GM12878 (cell line): ENCODE data around the gene KCNQ1. TPM values are rescaled to one million over a fixed set of nuclear protein-coding genes. Genes with fewer than 3 reads are reported as not detected.

Experiments
- ATAC-seq: fragments of 200-7000 bp; cut with Tn5 transposase; 3 replicates; pipeline ENCODE4 v1.9.1; 2020; ENCODE audit warnings: mild to moderate bottlenecking, moderate library complexity
- BruUV-seq: library from RNA; stranded (reverse); fragments of 400-500 nt; replicated peaks from 2 replicates; lab custom pipeline; 2021; lab: Mats Ljungman, UMichigan
- CTCF ChIA-PET: fragments of 300-600 bp; sonication (Branson Sonifier 250); formaldehyde crosslinking; extraction: SDS; loops from one replicate; lab custom pipeline; 2021; ENCODE audit warnings: inconsistent platforms; lab: Yijun Ruan, JAX
- POLR2A ChIA-PET: fragments of 350-600 bp; formaldehyde crosslinking; extraction: SDS; loops from one replicate; lab custom pipeline; 2021; ENCODE audit warnings: inconsistent platforms; lab: Charles Lee
- RAD21 ChIA-PET: fragments of 300-600 bp; sonication (Branson Sonifier 250); formaldehyde crosslinking; loops from one replicate; lab custom pipeline; 2023; ENCODE audit warnings: antibody characterized with exemption; ENCODE audit not compliant: unreplicated experiment; lab: Charles Lee
- SMC1A ChIA-PET: fragments of 300-600 bp; sonication (Branson Sonifier 250); formaldehyde crosslinking; loops from one replicate; lab custom pipeline; 2023; ENCODE audit not compliant: unreplicated experiment, uncharacterized antibody; lab: Charles Lee
- DNase-seq: peaks from one replicate; pipeline ENCODE4 v3.0.0-alpha.2; 2011; ENCODE audit warnings: low read depth, low spot score
- FAIRE-seq: peaks from 3 replicates; lab custom pipeline; 2011; peaks lifted over from hg19 to GRCh38; lab: Jason Lieb, UNC
- H2AFZ ChIP-seq: 2 replicates; pipeline ENCODE4 v1.6.0; 2011; ENCODE audit warnings: low read depth, low read length, control low read depth; ENCODE audit not compliant: control insufficient read depth
- H3K27ac ChIP-seq: 2 replicates; pipeline ENCODE4 v1.5.1; 2011; ENCODE audit warnings: control low read depth; ENCODE audit not compliant: control insufficient read depth, insufficient read depth
- H3K27me3 ChIP-seq, 2 experiments: replicated peaks in 1 of 2; 2 replicates each; pipeline versions ENCODE4 v1.6.0 to v1.6.1; 2011; ENCODE audit warnings: low read length in 1 of 2; ENCODE audit not compliant: control insufficient read depth in 2 of 2, insufficient read depth in 2 of 2
- H3K36me3 ChIP-seq, 2 experiments: 2 replicates each; pipeline ENCODE4 v1.5.1; 2011; ENCODE audit warnings: low read length in 1 of 2; ENCODE audit not compliant: control insufficient read depth in 2 of 2, insufficient read depth in 2 of 2
- H3K4me1 ChIP-seq: 2 replicates; pipeline ENCODE4 v1.6.1; 2011; ENCODE audit warnings: mild to moderate bottlenecking, low read length, moderate library complexity, mixed read lengths; ENCODE audit not compliant: control insufficient read depth, insufficient read depth
- H3K4me2 ChIP-seq: 2 replicates; pipeline ENCODE4 v1.6.0; 2011; ENCODE audit warnings: control low read depth; ENCODE audit not compliant: control insufficient read depth, insufficient read depth
- H3K4me3 ChIP-seq: fragments of 200-600 bp; sonication (generic); 2 replicates; pipeline ENCODE4 v1.5.1; 2016
- H3K79me2 ChIP-seq: 2 replicates; pipeline ENCODE4 v1.6.0; 2011; ENCODE audit warnings: low read length; ENCODE audit not compliant: control insufficient read depth, insufficient read depth
- H3K9ac ChIP-seq: 2 replicates; pipeline ENCODE4 v1.8.0; 2011; ENCODE audit warnings: low read length, control low read depth, mixed read lengths; ENCODE audit not compliant: control insufficient read depth, insufficient read depth
- H3K9me3 ChIP-seq: replicated peaks from 3 replicates; pipeline ENCODE4 v1.5.1; 2011; ENCODE audit warnings: mild to moderate bottlenecking, low read length; ENCODE audit not compliant: control insufficient read depth, insufficient read depth
- H4K20me1 ChIP-seq: 2 replicates; pipeline ENCODE4 v1.6.0; 2011; ENCODE audit not compliant: control insufficient read depth, insufficient read depth
- ASH2L ChIP-seq: fragments of 300-600, 200-600 bp; sonication (generic); IDR thresholded peaks from 2 replicates; pipeline ENCODE4 v1.6.1; 2017; ENCODE audit warnings: low read depth, mild to moderate bottlenecking, borderline replicate concordance
- CBFB ChIP-seq: IDR thresholded peaks from 2 replicates; pipeline ENCODE4 v1.6.1; 2016; ENCODE audit warnings: antibody characterized with exemption, low read depth
- CHD2 ChIP-seq: IDR thresholded peaks from 2 replicates; pipeline ENCODE4 v1.6.1; 2011; ENCODE audit warnings: low read depth, low read length, improper control_type of control experiment, borderline replicate concordance
- CHD4 ChIP-seq: fragments of 200-600 bp; sonication (generic); IDR thresholded peaks from 2 replicates; pipeline ENCODE4 v1.6.1; 2016; ENCODE audit warnings: mild to moderate bottlenecking
- RBBP5 ChIP-seq: fragments of 200-600 bp; sonication (generic); conservative IDR thresholded peaks from 2 replicates; pipeline ENCODE4 v1.6.1; 2016
- SMAD5 ChIP-seq: IDR thresholded peaks from 2 replicates; pipeline ENCODE4 v1.6.1; 2016; ENCODE audit warnings: antibody characterized with exemption, low read depth
- TAF1 ChIP-seq: IDR thresholded peaks from 2 replicates; pipeline ENCODE4 v1.6.1; 2011; ENCODE audit warnings: mild to moderate bottlenecking, low read depth, low read length, borderline replicate concordance
- TARDBP ChIP-seq: IDR thresholded peaks from 2 replicates; pipeline ENCODE4 v1.6.1; 2016; ENCODE audit warnings: borderline replicate concordance
- TBL1XR1 ChIP-seq: IDR thresholded peaks from 2 replicates; pipeline ENCODE4 v1.6.1; 2012; ENCODE audit warnings: low read depth, low read length, improper control_type of control experiment
- ZBTB40 ChIP-seq: fragments of 450-650 bp; IDR thresholded peaks from 2 replicates; pipeline ENCODE4 v1.6.1; 2016; ENCODE audit warnings: mild to moderate bottlenecking, moderate library complexity, borderline replicate concordance
- WGBS: methylation state at CpG from one replicate; pipeline ENCODE4 v1.1.6; 2016; ENCODE audit warnings: low lambda C conversion rate; ENCODE audit not compliant: insufficient replicate concordance, insufficient coverage; ENCODE audit errors: missing lambda C conversion rate; 5-methylcytosine and 5-hydroxymethylcytosine counted together
- in situ Hi-C: fragments of 300-500 bp; cut with MboI; formaldehyde crosslinking; loops from 9 replicates; pipeline ENCODE4 v1.14.3; 2018; ENCODE audit warnings: mixed read lengths
- intact Hi-C: fragments of 100-400 bp; cut with micrococcal nuclease; formaldehyde crosslinking; loops from one replicate; pipeline ENCODE4 v1.14.2; 2022; ENCODE audit not compliant: unreplicated experiment
- polyA plus RNA-seq, 11 experiments: library from polyadenylated mRNA; depleted of rRNA in 4 of 11; unstranded in 6 of 11; stranded (reverse) in 5 of 11; fragments of >200 nt; fragmentation: Nextera tagmentation in 4 of 11; fragmentation: Illumina TruSeq in 1 of 11; extraction: Ambion mirVana in 4 of 11; extraction: Trizol in 1 of 11; gene quantifications; 1 replicate in 1 of 11; 2 replicates in 10 of 11; pipeline versions ENCODE4 v1.2.1 to v1.2.3, GENCODE V29; 2011 to 2016; ENCODE audit warnings: inconsistent platforms in 2 of 11, missing spikeins in 2 of 11, low read depth in 1 of 11
- total RNA-seq, 4 experiments: library from RNA; depleted of rRNA in 3 of 4; stranded (reverse); fragments of >200 nt in 3 of 4; fragmentation: Illumina TruSeq in 1 of 4; extraction: Trizol in 1 of 4; gene quantifications; 2 replicates each; pipeline versions ENCODE4 v1.2.1 to v1.2.3, GENCODE V29; 2013 to 2021
- TF ChIP-seq, protein P1 (sequence below): IDR thresholded peaks from 2 replicates; pipeline ENCODE4 v1.6.1; 2011; ENCODE audit warnings: borderline replicate concordance, low read depth, mild to moderate bottlenecking, moderate library complexity, mixed read lengths, low read length; ENCODE audit not compliant: insufficient read depth; ENCODE audit errors: extremely low read length

KCNQ1 gene
- total and polyA plus RNA-seq, 10 of the 15 experiments (the other 5 are each of a cell fraction or from before 2014, with no cell fraction given), result 0.03 to 0.15 (median 0.12) TPM; not detected in 7

DNA sequence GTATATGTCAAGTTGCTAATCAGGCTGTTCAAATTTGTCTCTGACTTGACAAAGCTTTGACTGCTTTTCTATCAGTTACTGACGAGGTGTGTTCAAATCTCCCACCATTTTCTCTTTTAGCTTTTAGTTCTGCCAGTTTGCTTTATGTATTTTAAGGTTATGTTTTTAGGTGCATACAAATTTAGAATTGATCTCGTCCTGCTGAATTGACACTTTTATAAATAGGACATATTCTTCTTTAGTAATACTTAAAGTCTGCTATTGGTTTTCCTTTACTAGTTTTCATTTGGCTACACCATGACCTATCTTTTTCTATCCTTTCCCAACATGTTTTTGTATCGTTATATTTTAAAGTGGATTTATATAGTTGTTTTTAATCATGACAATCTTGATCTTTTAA lies 320.7 kb downstream of the KCNQ1 start:
- in situ Hi-C loops (no loop called here), intact Hi-C loops (no loop called here)
- no peak for ATAC-seq
- Histone ChIP-seq H3K4me2 (no peak overlapping the region), H3K4me1 (no peaks in the 10 kb centered on the region), H3K4me3 (no peak overlapping the region), H3K27me3 (no peaks in the 10 kb centered on the region), H3K36me3 (no peaks in the 10 kb centered on the region), H4K20me1 (no peaks in the 10 kb centered on the region), H3K9ac (no peak overlapping the region), H3K9me3 (no peaks in the 10 kb centered on the region; the same call in 2 of the 3 replicates), H3K27ac (no peak overlapping the region), H3K79me2 (no peaks in the 10 kb centered on the region), H2AFZ (no peak overlapping the region)
- 23% methylated on average over 3 of the region's 3 CpGs for WGBS
- CTCF ChIA-PET, result no interaction called here
- RAD21 ChIA-PET, result no interaction called here
- BruUV-seq, result no TSS peak
- no peak for TF ChIP-seq CHD4
- no peak for TF ChIP-seq CBFB
- no peak for TF ChIP-seq CHD2
- no peak for TF ChIP-seq ASH2L
- SMC1A ChIA-PET, result no interaction called here
- POLR2A ChIA-PET, result no interaction called here
- no peak for DNase-seq
- no peak for FAIRE-seq

DNA sequence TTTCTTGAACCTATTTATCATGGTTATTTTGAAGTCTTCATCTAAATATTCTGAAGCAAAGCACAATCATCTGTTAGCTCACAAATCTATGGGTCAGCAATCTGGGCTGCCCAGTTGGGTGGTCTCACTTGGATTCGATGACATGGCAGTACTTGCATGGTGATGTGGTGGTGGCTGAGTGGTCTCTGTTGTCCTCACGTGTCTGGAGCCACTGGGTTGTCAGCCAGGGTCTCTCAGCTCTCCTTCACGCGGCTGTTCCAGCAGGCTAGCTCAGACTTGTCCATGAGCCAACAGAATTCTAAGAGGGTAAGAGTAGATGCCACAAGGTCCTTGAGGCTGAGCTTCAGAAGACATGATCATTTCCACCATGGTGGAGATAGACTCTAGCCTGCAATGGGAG lies 321.4 kb downstream of the KCNQ1 start:
- H3K4me1 ChIP-seq, result no peaks in the 10 kb centered on the region
- H3K4me2 ChIP-seq, result no peak overlapping the region
- no peak overlapping the region for H3K27ac ChIP-seq
- in situ Hi-C loops (no loop called here), intact Hi-C loops (no loop called here)
- no peak overlapping the region for H2AFZ ChIP-seq
- FAIRE-seq (no peak), ATAC-seq (no peak), DNase-seq (no peak)
- CTCF ChIA-PET, result no interaction called here
- RAD21 ChIA-PET, result no interaction called here
- H3K4me3 ChIP-seq, result no peak overlapping the region
- H4K20me1 ChIP-seq, result no peaks in the 10 kb centered on the region
- SMC1A ChIA-PET, result no interaction called here
- POLR2A ChIA-PET, result no interaction called here
- no peaks in the 10 kb centered on the region for H3K27me3 ChIP-seq
- no peaks in the 10 kb centered on the region for H3K79me2 ChIP-seq
- TF ChIP-seq, protein P1, sequence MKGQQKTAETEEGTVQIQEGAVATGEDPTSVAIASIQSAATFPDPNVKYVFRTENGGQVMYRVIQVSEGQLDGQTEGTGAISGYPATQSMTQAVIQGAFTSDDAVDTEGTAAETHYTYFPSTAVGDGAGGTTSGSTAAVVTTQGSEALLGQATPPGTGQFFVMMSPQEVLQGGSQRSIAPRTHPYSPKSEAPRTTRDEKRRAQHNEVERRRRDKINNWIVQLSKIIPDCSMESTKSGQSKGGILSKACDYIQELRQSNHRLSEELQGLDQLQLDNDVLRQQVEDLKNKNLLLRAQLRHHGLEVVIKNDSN, result no peak
- TF ChIP-seq SMAD5 (no peak), RBBP5 (no peak), TBL1XR1 (no peak), ZBTB40 (no peak), TARDBP (no peak), TAF1 (no peak)
- BruUV-seq, result no TSS peak
- WGBS, result 56% methylated on average over 4 of the region's 4 CpGs
- no peaks in the 10 kb centered on the region; the same call in 2 of the 3 replicates for H3K9me3 ChIP-seq
- no peaks in the 10 kb centered on the region for H3K36me3 ChIP-seq
- H3K9ac ChIP-seq, result no peak overlapping the region
